A549 (cell line): ENCODE measurements around the gene PSG5. TPM values are rescaled to one million over a fixed set of nuclear protein-coding genes. Genes with fewer than 3 reads are reported as not detected.
"Not testable (repeated sequence)": the region's sequence is repeated elsewhere in the genome, so short reads cannot be mapped to it uniquely, and the experiment has no call there.

Experiments
- ATAC-seq, 2 experiments: fragments of 200-7000 bp in 1 of 2; fragments of >200 bp in 1 of 2; cut with Nextera tagmentation in 1 of 2; cut with Tn5 transposase in 1 of 2; 3 replicates each; pipeline versions ENCODE4 v1.8.0 to v1.9.1; 2018 to 2020; ENCODE audit warnings: mild to moderate bottlenecking in 1 of 2, moderate library complexity in 1 of 2
- CTCF ChIA-PET: fragments of 300-600 bp; sonication (Branson Sonifier 250); formaldehyde crosslinking; extraction: SDS; loops from one replicate; lab custom pipeline; 2021; ENCODE audit warnings: antibody characterized with exemption, inconsistent platforms; lab: Yijun Ruan, JAX
- POLR2A ChIA-PET: fragments of 350-600 bp; formaldehyde crosslinking; extraction: SDS; loops from one replicate; lab custom pipeline; 2021; ENCODE audit warnings: antibody characterized with exemption, inconsistent platforms; lab: Yijun Ruan, JAX
- DNase-seq, 2 experiments: peaks; one replicate each; pipeline versions ENCODE4 v3.0.0 to v3.0.0-alpha.2; 2011 to 2016; ENCODE audit warnings: low read depth in 1 of 2, low spot score in 1 of 2
- FAIRE-seq: peaks from 2 replicates; lab custom pipeline; 2011; peaks lifted over from hg19 to GRCh38; lab: Jason Lieb, UNC
- H3K27ac ChIP-seq, 2 experiments: fragments of >200 bp; sonication (Bioruptor Twin); formaldehyde crosslinking; 3 replicates each; pipeline ENCODE4 v1.5.1; 2016 to 2017
- H3K4me1 ChIP-seq: fragments of >200 bp; sonication (Bioruptor Twin); formaldehyde crosslinking; 3 replicates; pipeline ENCODE4 v1.6.1; 2016
- H3K4me2 ChIP-seq: fragments of >200 bp; sonication (Bioruptor Twin); formaldehyde crosslinking; 3 replicates; pipeline ENCODE4 v1.6.1; 2016
- H3K4me3 ChIP-seq: fragments of >200 bp; sonication (Bioruptor Twin); formaldehyde crosslinking; 3 replicates; pipeline ENCODE4 v1.5.1; 2016
- H3K9me3 ChIP-seq: fragments of >200 bp; sonication (Bioruptor Twin); formaldehyde crosslinking; 3 replicates; pipeline ENCODE4 v1.6.1; 2016
- BHLHE40 ChIP-seq: IDR thresholded peaks from 2 replicates; pipeline ENCODE4 v1.6.1; 2012; ENCODE audit warnings: low read depth, low read length, inconsistent platforms
- CBX2 ChIP-seq: fragments of 200-600 bp; sonication (generic); IDR thresholded peaks from 2 replicates; pipeline ENCODE4 v1.6.1; 2016; ENCODE audit warnings: low read depth, mild to moderate bottlenecking, borderline replicate concordance
- CEBPB ChIP-seq, 2 experiments: fragments of >200 bp in 1 of 2; sonication (Bioruptor Twin) in 1 of 2; formaldehyde crosslinking in 1 of 2; IDR thresholded peaks; 2 replicates each; pipeline ENCODE4 v1.6.1; 2012 to 2016
- FOSL2 ChIP-seq, 2 experiments: fragments of 450-650 bp in 1 of 2; fragments of >200 bp in 1 of 2; sonication (Bioruptor Twin) in 1 of 2; formaldehyde crosslinking; IDR thresholded peaks; 2 replicates each; pipeline versions ENCODE4 v1.5.0 to v1.6.1; 2016 to 2020; ENCODE audit warnings: mild to moderate bottlenecking in 1 of 2, moderate library complexity in 1 of 2
- HES2 ChIP-seq: fragments of >200 bp; sonication (Bioruptor Twin); formaldehyde crosslinking; IDR thresholded peaks from 2 replicates; pipeline ENCODE4 v1.6.1; 2016
- HEYL ChIP-seq: fragments of 250-450 bp; sonication (Bioruptor Pico); IDR thresholded peaks from 2 replicates; pipeline ENCODE4 v1.8.0; 2021; ENCODE audit warnings: mild to moderate bottlenecking, moderate library complexity
- HOXA7 ChIP-seq: fragments of 250-450 bp; sonication (Bioruptor Pico); IDR thresholded peaks from 2 replicates; pipeline ENCODE4 v1.5.0; 2020; ENCODE audit warnings: mild to moderate bottlenecking, moderate library complexity
- KDM1A ChIP-seq: fragments of 200-600 bp; sonication (generic); IDR thresholded peaks from 2 replicates; pipeline ENCODE4 v1.6.1; 2016; ENCODE audit warnings: low read depth, mild to moderate bottlenecking
- MAX ChIP-seq: IDR thresholded peaks from 2 replicates; pipeline ENCODE4 v1.6.1; 2012
- RCOR1 ChIP-seq: fragments of 150-350 bp; IDR thresholded peaks from 2 replicates; pipeline ENCODE4 v1.6.1; 2014; ENCODE audit warnings: antibody characterized with exemption, low read length, low read depth
- SREBF2 ChIP-seq: fragments of 450-650 bp; IDR thresholded peaks from 2 replicates; pipeline ENCODE4 v1.6.1; 2014; ENCODE audit warnings: mild to moderate bottlenecking, moderate library complexity
- USF2 ChIP-seq: fragments of 450-650 bp; IDR thresholded peaks from 2 replicates; pipeline ENCODE4 v1.6.1; 2014; ENCODE audit warnings: antibody characterized with exemption
- ZFP36 ChIP-seq: fragments of 450-650 bp; IDR thresholded peaks from 2 replicates; pipeline ENCODE4 v1.6.1; 2014; ENCODE audit warnings: borderline replicate concordance; ENCODE audit not compliant: partially characterized antibody
- WGBS: methylation state at CpG from one replicate; pipeline ENCODE4 v1.1.6; 2017; ENCODE audit errors: missing lambda C conversion rate; 5-methylcytosine and 5-hydroxymethylcytosine counted together
- polyA plus RNA-seq, 4 experiments: library from polyadenylated mRNA; depleted of rRNA in 3 of 4; stranded (reverse); fragments of >200 nt; fragmentation: RNase III in 1 of 4; extraction: RNeasy Plus Mini Kit Qiagen cat#74134 plus additional on column Dnase treatment in 1 of 4; gene quantifications; 2 replicates in 3 of 4; 3 replicates in 1 of 4; pipeline ENCODE4 v1.2.3, GENCODE V29; 2011 to 2017

PSG5 gene
- polyA plus RNA-seq, 2 of the 4 experiments (the other 2 are of a cell fraction), result 0.26 to 0.35 TPM

- 3% methylated on average over 2 of the region's 2 CpGs for WGBS
- H3K4me2 ChIP-seq, result peak overlapping the region; percentile 61
- CTCF ChIA-PET, result interaction anchor here (0.7 kb wide), 1 partner anchor 501 kb away, joined by 6 read pairs; no protein-coding TSS in a partner anchor
- H3K4me3 ChIP-seq, FAIRE-seq, H3K9me3 ChIP-seq, POLR2A ChIA-PET, DNase-seq: not testable (repeated sequence)
- peak overlapping the region; percentile 49 to 70; a peak in 5 of 6 replicates for H3K27ac ChIP-seq
- 0 out of 2 replicates have a peak, but pooled peaks have one; percentile 19 for TF ChIP-seq USF2
- TF ChIP-seq MAX, result peak; percentile 30; the same call in 1 of the 2 replicates
- H3K4me1 ChIP-seq, result peaks cover 43% of the 10 kb centered on the region
- ATAC-seq, result 0 out of 6 replicates have a peak, but pooled peaks of 1 of the 2 experiments have one; percentile 56
Measured at GRCh38 chr19:43162261-43162660, 24.1 kb downstream of the PSG5 start.

- Histone ChIP-seq H3K4me1 (peaks cover 13% of the 10 kb centered on the region; the same call in 2 of the 3 replicates), H3K27ac (peak overlapping the region; percentile 5 to 36; a peak in 2 of 6 replicates), H3K4me2 (no peak overlapping the region), H3K9me3 (peaks cover 10% of the 10 kb centered on the region; the same call in 2 of the 3 replicates), H3K4me3 (no peak overlapping the region)
- FAIRE-seq, result no peak
- no peak for ATAC-seq
- WGBS, result 69% methylated on average over 4 of the region's 4 CpGs
- no peak for DNase-seq
- CTCF ChIA-PET, result interaction anchor here (1.7 kb wide), 1 partner anchor 11 kb away, joined by 4 read pairs; no protein-coding TSS in a partner anchor
- POLR2A ChIA-PET, result no interaction called here
- TF ChIP-seq CEBPB (IDR thresholded peaks at IDR 0.05) (peak in 1 of 2 experiments; percentile 21; a peak in 2 of 4 replicates), FOSL2 (IDR thresholded peaks at IDR 0.05) (no peak), FOSL2 (CRISPR knock-in tag; IDR thresholded peaks at IDR 0.05) (no peak), SREBF2 (no peak), CBX2 (no peak), HES2 (no peak)
Measured at GRCh38 chr19:43152214-43152613, 34.1 kb downstream of the PSG5 start.

- H3K4me2 ChIP-seq, ATAC-seq, FAIRE-seq, POLR2A ChIA-PET, H3K9me3 ChIP-seq, CTCF ChIA-PET, H3K4me3 ChIP-seq, H3K27ac ChIP-seq, DNase-seq: not testable (repeated sequence)
- peaks cover 13% of the 10 kb centered on the region; the same call in 2 of the 3 replicates for H3K4me1 ChIP-seq
- 40% methylated on average over 7 of the region's 7 CpGs for WGBS
Measured at GRCh38 chr19:43149788-43150187, 36.5 kb downstream of the PSG5 start.

- H3K27ac ChIP-seq, result no peak overlapping the region
- H3K9me3 ChIP-seq, result no peaks in the 10 kb centered on the region
- TF ChIP-seq RCOR1 (no peak), KDM1A (no peak), ZFP36 (no peak), HOXA7 (no peak), SREBF2 (no peak), HEYL (CRISPR knock-in tag) (no peak), BHLHE40 (no peak)
- TF ChIP-seq, all 56 proteins: peak for 0
- WGBS, result 23% methylated on average over 1 of the region's 1 CpG
- H3K4me1 ChIP-seq, result peaks cover 13% of the 10 kb centered on the region; the same call in 2 of the 3 replicates
- POLR2A ChIA-PET, result no interaction called here
- DNase-seq (no peak), FAIRE-seq (no peak), ATAC-seq (no peak)
- CTCF ChIA-PET, result no interaction called here
- H3K4me3 ChIP-seq, result no peak overlapping the region
- no peak overlapping the region for H3K4me2 ChIP-seq
Measured at GRCh38 chr19:43148233-43148632, 38.1 kb downstream of the PSG5 start.

GRCh38 chr19:43141763-43142162 is 44.6 kb downstream of the PSG5 start:
- H3K9me3 ChIP-seq, ATAC-seq, FAIRE-seq, POLR2A ChIA-PET, DNase-seq, H3K4me1 ChIP-seq, H3K4me3 ChIP-seq, H3K27ac ChIP-seq: not testable (repeated sequence)
- WGBS, result 9% methylated on average over 1 of the region's 1 CpG
- CTCF ChIA-PET, result interaction anchor here (1.3 kb wide), 1 partner anchor 10 kb away, joined by 4 read pairs; no protein-coding TSS in a partner anchor
- 0 out of 3 replicates have a peak overlapping the region, but pooled peaks have one; percentile 16 for H3K4me2 ChIP-seq
